GM23338 (cell line): Measurements from ENCODE around the gene IL1B. TPM values are rescaled to one million over a fixed set of nuclear protein-coding genes. Genes with fewer than 3 reads are reported as not detected.

Source experiments
- ATAC-seq: fragments of 200-7000 bp; cut with Tn5 transposase; 3 replicates; pipeline ENCODE4 v1.9.1; 2020
- DNase-seq: peaks from one replicate; pipeline ENCODE4 v3.0.0-alpha.2; 2015; ENCODE audit warnings: low spot score
- H2AFZ ChIP-seq: fragments of 200-600 bp; sonication (generic); 2 replicates; pipeline ENCODE4 v1.8.0; 2016; ENCODE audit warnings: antibody characterized with exemption, mild to moderate bottlenecking, moderate library complexity
- H3F3A ChIP-seq: fragments of 200-600 bp; sonication (generic); replicated peaks from 2 replicates; pipeline ENCODE4 v1.8.0; 2017; ENCODE audit warnings: antibody characterized with exemption, mixed run types, low read depth
- H3K27ac ChIP-seq: fragments of 200-600 bp; sonication (generic); 2 replicates; pipeline ENCODE4 v1.6.1; 2016; ENCODE audit warnings: low read depth
- H3K27me3 ChIP-seq: fragments of 200-600 bp; sonication (generic); 2 replicates; pipeline ENCODE4 v1.8.0; 2016; ENCODE audit warnings: mild to moderate bottlenecking, mixed run types, moderate library complexity; ENCODE audit not compliant: insufficient read depth
- H3K36me3 ChIP-seq: fragments of 200-600 bp; sonication (generic); 2 replicates; pipeline ENCODE4 v1.8.0; 2016; ENCODE audit warnings: mild to moderate bottlenecking; ENCODE audit not compliant: insufficient read depth
- H3K4me1 ChIP-seq: fragments of 200-600 bp; sonication (generic); 2 replicates; pipeline ENCODE4 v1.8.0; 2016; ENCODE audit warnings: mild to moderate bottlenecking, moderate library complexity; ENCODE audit not compliant: insufficient read depth
- H3K4me2 ChIP-seq: fragments of 200-600 bp; sonication (generic); 2 replicates; pipeline ENCODE4 v1.7.1; 2017; ENCODE audit warnings: mixed run types
- H3K4me3 ChIP-seq: fragments of 200-600 bp; sonication (generic); 2 replicates; pipeline ENCODE4 v1.6.1; 2016; ENCODE audit warnings: mixed run types
- H3K79me2 ChIP-seq: fragments of 200-600 bp; sonication (generic); replicated peaks from 2 replicates; pipeline ENCODE4 v1.8.0; 2017; ENCODE audit warnings: mild to moderate bottlenecking; ENCODE audit not compliant: insufficient read depth
- H3K9me2 ChIP-seq: fragments of 200-600 bp; sonication (generic); 2 replicates; pipeline ENCODE4 v1.8.0; 2017; ENCODE audit not compliant: insufficient read depth
- H4K20me1 ChIP-seq: fragments of 200-600 bp; sonication (generic); replicated peaks from 2 replicates; pipeline ENCODE4 v1.8.0; 2017; ENCODE audit warnings: mild to moderate bottlenecking; ENCODE audit not compliant: insufficient read depth
- H3K27ac Mint-ChIP-seq: 2 replicates; pipeline ENCODE4 v1.8.0; 2020; ENCODE audit warnings: inconsistent platforms, mild to moderate bottlenecking, moderate library complexity, mixed read lengths
- H3K27me3 Mint-ChIP-seq: 3 replicates; pipeline ENCODE4 v1.8.0; 2022; ENCODE audit warnings: low read depth, mild to moderate bottlenecking, moderate library complexity, mixed read lengths, inconsistent platforms; ENCODE audit not compliant: insufficient read depth, poor library complexity
- H3K36me3 Mint-ChIP-seq: 3 replicates; pipeline ENCODE4 v1.8.0; 2021; ENCODE audit warnings: low read depth, mild to moderate bottlenecking, inconsistent platforms, moderate library complexity, mixed read lengths
- H3K4me1 Mint-ChIP-seq: 3 replicates; pipeline ENCODE4 v1.8.0; 2020; ENCODE audit warnings: mild to moderate bottlenecking, inconsistent platforms, mixed read lengths
- H3K4me3 Mint-ChIP-seq: 3 replicates; pipeline ENCODE4 v1.8.0; 2021; ENCODE audit warnings: moderate library complexity, mild to moderate bottlenecking, inconsistent platforms, mixed read lengths
- H3K9me3 Mint-ChIP-seq: 3 replicates; pipeline ENCODE4 v1.8.0; 2020; ENCODE audit warnings: moderate library complexity, mild to moderate bottlenecking, inconsistent platforms, mixed read lengths
- CREB1 ChIP-seq: fragments of 250-450 bp; sonication (Bioruptor Pico); IDR thresholded peaks from 2 replicates; pipeline ENCODE4 v1.5.0; 2020; ENCODE audit warnings: low read depth, mild to moderate bottlenecking, moderate library complexity
- CTCF ChIP-seq, 2 experiments: fragments of 200-600 bp in 1 of 2; sonication (generic) in 1 of 2; conservative IDR thresholded peaks; 2 replicates each; pipeline versions ENCODE4 v1.5.1 to v1.6.1; 2016 to 2017; ENCODE audit warnings: antibody characterized with exemption in 2 of 2, low read depth in 2 of 2, mild to moderate bottlenecking in 2 of 2, moderate library complexity in 1 of 2
- EZH2 ChIP-seq: fragments of 200-600 bp; sonication (generic); IDR thresholded peaks from one replicate; pipeline ENCODE4 v1.8.0; 2017; ENCODE audit warnings: antibody characterized with exemption, mild to moderate bottlenecking, low read depth; ENCODE audit not compliant: unreplicated experiment
- JUNB ChIP-seq: IDR thresholded peaks from one replicate; pipeline ENCODE4 v1.6.1; 2016; ENCODE audit warnings: antibody characterized with exemption; ENCODE audit not compliant: unreplicated experiment
- NANOG ChIP-seq: IDR thresholded peaks from 2 replicates; pipeline ENCODE4 v1.6.1; 2016; ENCODE audit warnings: antibody characterized with exemption, borderline replicate concordance
- POLR2AphosphoS5 ChIP-seq: IDR thresholded peaks from 2 replicates; pipeline ENCODE4 v1.6.1; 2016; ENCODE audit warnings: antibody characterized with exemption, low read depth
- REST ChIP-seq: IDR thresholded peaks from one replicate; pipeline ENCODE4 v1.6.1; 2018; ENCODE audit warnings: antibody characterized with exemption; ENCODE audit not compliant: unreplicated experiment
- STAT1 ChIP-seq: IDR thresholded peaks from one replicate; pipeline ENCODE4 v1.6.1; 2016; ENCODE audit warnings: antibody characterized with exemption; ENCODE audit not compliant: unreplicated experiment
- ZNF114 ChIP-seq: fragments of 250-450 bp; sonication (Bioruptor Pico); IDR thresholded peaks from 2 replicates; pipeline ENCODE4 v1.5.0; 2020; ENCODE audit warnings: mild to moderate bottlenecking, moderate library complexity
- ZNF331 ChIP-seq: fragments of 250-450 bp; sonication (Bioruptor Pico); IDR thresholded peaks from 2 replicates; pipeline ENCODE4 v1.5.0; 2020; ENCODE audit warnings: low read depth, mild to moderate bottlenecking, moderate library complexity
- polyA plus RNA-seq: library from polyadenylated mRNA; unstranded; fragments of >200 nt; fragmentation: Nextera tagmentation; extraction: Ambion mirVana; gene quantifications from 2 replicates; pipeline ENCODE4 v1.2.1, GENCODE V29; 2016
- total RNA-seq: library from RNA; depleted of rRNA; stranded (reverse); fragments of >200 nt; shearing (Covaris generic); gene quantifications from 2 replicates; pipeline ENCODE4 v1.2.3, GENCODE V29; 2014
- TF ChIP-seq, protein P1 (sequence below): fragments of 250-450 bp; sonication (Bioruptor Pico); IDR thresholded peaks from 2 replicates; pipeline ENCODE4 v1.5.0; 2020; ENCODE audit warnings: mild to moderate bottlenecking, moderate library complexity

The IL1B gene
- total and polyA plus RNA-seq, 2 experiments from 2014 or later, result not detected

GRCh38 chr2:112825706-112826105, 10.9 kb downstream of the IL1B start:
- H3K4me1 ChIP-seq, result peaks cover 10% of the 10 kb centered on the region
- ATAC-seq, result no peak
- Mint-ChIP-seq H3K4me3 (no peak overlapping the region), H3K36me3 (no peaks in the 10 kb centered on the region; the same call in 2 of the 3 replicates), H3K4me1 (peaks cover 6% of the 10 kb centered on the region), H3K9me3 (peaks cover 3% of the 10 kb centered on the region; the same call in 1 of the 3 replicates), H3K27me3 (peaks cover 8% of the 10 kb centered on the region), H3K27ac (no peak overlapping the region; the same call in 1 of the 2 replicates)
- H3K79me2 ChIP-seq, result no peaks in the 10 kb centered on the region
- H3K36me3 ChIP-seq, result no peaks in the 10 kb centered on the region
- H3K4me3 ChIP-seq, result no peak overlapping the region
- no peaks in the 10 kb centered on the region for H3F3A ChIP-seq
- no peaks in the 10 kb centered on the region for H3K27me3 ChIP-seq
- no peak for TF ChIP-seq CTCF (conservative IDR thresholded peaks at IDR 0.05; ENCODE audit: low read depth in 2 of 2)
- no peak for TF ChIP-seq ZNF331 (CRISPR knock-in tag)
- no peak for TF ChIP-seq NANOG
- TF ChIP-seq POLR2AphosphoS5, result no peak
- no peak for TF ChIP-seq ZNF114
- H2AFZ ChIP-seq, result no peak overlapping the region
- no peak overlapping the region for H3K4me2 ChIP-seq
- no peak overlapping the region for H3K27ac ChIP-seq
- DNase-seq, result no peak
- H4K20me1 ChIP-seq, result no peaks in the 10 kb centered on the region
- no peaks in the 10 kb centered on the region for H3K9me2 ChIP-seq

- Histone ChIP-seq H3K36me3 (no peaks in the 10 kb centered on the region), H3K4me3 (no peak overlapping the region), H3K9me2 (no peaks in the 10 kb centered on the region), H3K27ac (no peak overlapping the region), H3K4me1 (peaks cover 11% of the 10 kb centered on the region), H3K79me2 (no peaks in the 10 kb centered on the region), H2AFZ (no peak overlapping the region), H3K4me2 (no peak overlapping the region), H3F3A (no peaks in the 10 kb centered on the region), H4K20me1 (no peaks in the 10 kb centered on the region), H3K27me3 (no peaks in the 10 kb centered on the region)
- peaks cover 3% of the 10 kb centered on the region; the same call in 1 of the 3 replicates for H3K9me3 Mint-ChIP-seq
- H3K36me3 Mint-ChIP-seq, result no peaks in the 10 kb centered on the region; the same call in 2 of the 3 replicates
- H3K27me3 Mint-ChIP-seq, result peaks cover 8% of the 10 kb centered on the region
- H3K27ac Mint-ChIP-seq, result no peak overlapping the region
- ATAC-seq (no peak), DNase-seq (no peak)
- no peak overlapping the region for H3K4me3 Mint-ChIP-seq
- H3K4me1 Mint-ChIP-seq, result peaks cover 12% of the 10 kb centered on the region
- no peak for TF ChIP-seq CREB1 (CRISPR knock-in tag)
- TF ChIP-seq ZNF114, result no peak
- no peak for TF ChIP-seq REST
- no peak for TF ChIP-seq JUNB
- TF ChIP-seq, protein P1, sequence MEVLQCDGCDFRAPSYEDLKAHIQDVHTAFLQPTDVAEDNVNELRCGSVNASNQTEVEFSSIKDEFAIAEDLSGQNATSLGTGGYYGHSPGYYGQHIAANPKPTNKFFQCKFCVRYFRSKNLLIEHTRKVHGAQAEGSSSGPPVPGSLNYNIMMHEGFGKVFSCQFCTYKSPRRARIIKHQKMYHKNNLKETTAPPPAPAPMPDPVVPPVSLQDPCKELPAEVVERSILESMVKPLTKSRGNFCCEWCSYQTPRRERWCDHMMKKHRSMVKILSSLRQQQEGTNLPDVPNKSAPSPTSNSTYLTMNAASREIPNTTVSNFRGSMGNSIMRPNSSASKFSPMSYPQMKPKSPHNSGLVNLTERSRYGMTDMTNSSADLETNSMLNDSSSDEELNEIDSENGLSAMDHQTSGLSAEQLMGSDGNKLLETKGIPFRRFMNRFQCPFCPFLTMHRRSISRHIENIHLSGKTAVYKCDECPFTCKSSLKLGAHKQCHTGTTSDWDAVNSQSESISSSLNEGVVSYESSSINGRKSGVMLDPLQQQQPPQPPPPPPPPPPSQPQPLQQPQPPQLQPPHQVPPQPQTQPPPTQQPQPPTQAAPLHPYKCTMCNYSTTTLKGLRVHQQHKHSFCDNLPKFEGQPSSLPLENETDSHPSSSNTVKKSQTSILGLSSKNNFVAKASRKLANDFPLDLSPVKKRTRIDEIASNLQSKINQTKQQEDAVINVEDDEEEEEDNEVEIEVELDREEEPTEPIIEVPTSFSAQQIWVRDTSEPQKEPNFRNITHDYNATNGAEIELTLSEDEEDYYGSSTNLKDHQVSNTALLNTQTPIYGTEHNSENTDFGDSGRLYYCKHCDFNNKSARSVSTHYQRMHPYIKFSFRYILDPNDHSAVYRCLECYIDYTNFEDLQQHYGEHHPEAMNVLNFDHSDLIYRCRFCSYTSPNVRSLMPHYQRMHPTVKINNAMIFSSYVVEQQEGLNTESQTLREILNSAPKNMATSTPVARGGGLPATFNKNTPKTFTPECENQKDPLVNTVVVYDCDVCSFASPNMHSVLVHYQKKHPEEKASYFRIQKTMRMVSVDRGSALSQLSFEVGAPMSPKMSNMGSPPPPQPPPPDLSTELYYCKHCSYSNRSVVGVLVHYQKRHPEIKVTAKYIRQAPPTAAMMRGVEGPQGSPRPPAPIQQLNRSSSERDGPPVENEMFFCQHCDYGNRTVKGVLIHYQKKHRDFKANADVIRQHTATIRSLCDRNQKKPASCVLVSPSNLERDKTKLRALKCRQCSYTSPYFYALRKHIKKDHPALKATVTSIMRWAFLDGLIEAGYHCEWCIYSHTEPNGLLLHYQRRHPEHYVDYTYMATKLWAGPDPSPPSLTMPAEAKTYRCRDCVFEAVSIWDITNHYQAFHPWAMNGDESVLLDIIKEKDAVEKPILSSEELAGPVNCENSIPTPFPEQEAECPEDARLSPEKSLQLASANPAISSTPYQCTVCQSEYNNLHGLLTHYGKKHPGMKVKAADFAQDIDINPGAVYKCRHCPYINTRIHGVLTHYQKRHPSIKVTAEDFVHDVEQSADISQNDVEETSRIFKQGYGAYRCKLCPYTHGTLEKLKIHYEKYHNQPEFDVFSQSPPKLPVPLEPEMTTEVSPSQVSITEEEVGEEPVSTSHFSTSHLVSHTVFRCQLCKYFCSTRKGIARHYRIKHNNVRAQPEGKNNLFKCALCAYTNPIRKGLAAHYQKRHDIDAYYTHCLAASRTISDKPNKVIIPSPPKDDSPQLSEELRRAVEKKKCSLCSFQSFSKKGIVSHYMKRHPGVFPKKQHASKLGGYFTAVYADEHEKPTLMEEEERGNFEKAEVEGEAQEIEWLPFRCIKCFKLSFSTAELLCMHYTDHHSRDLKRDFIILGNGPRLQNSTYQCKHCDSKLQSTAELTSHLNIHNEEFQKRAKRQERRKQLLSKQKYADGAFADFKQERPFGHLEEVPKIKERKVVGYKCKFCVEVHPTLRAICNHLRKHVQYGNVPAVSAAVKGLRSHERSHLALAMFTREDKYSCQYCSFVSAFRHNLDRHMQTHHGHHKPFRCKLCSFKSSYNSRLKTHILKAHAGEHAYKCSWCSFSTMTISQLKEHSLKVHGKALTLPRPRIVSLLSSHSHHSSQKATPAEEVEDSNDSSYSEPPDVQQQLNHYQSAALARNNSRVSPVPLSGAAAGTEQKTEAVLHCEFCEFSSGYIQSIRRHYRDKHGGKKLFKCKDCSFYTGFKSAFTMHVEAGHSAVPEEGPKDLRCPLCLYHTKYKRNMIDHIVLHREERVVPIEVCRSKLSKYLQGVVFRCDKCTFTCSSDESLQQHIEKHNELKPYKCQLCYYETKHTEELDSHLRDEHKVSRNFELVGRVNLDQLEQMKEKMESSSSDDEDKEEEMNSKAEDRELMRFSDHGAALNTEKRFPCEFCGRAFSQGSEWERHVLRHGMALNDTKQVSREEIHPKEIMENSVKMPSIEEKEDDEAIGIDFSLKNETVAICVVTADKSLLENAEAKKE (CRISPR knock-in tag), result no peak
- no peak for TF ChIP-seq ZNF331 (CRISPR knock-in tag)
- no peak for TF ChIP-seq STAT1
- TF ChIP-seq NANOG, result no peak
- TF ChIP-seq EZH2, result no peak
Measured at GRCh38 chr2:112824694-112825085, 11.9 kb downstream of the IL1B start.
